Sciatic nerve (tissue), 2 donors: Measurements from ENCODE around the gene VSNL1. TPM values are rescaled to one million over a fixed set of nuclear protein-coding genes. Genes with fewer than 3 reads are reported as not detected.

Experiments used
- ATAC-seq: fragments of 200-7000 bp; cut with Tn5 transposase; one replicate; pipeline ENCODE4 v1.9.1; 2020; ENCODE audit warnings: mild to moderate bottlenecking, moderate library complexity
- DNase-seq: peaks from one replicate; pipeline ENCODE4 v3.0.0-alpha.2; 2020; ENCODE audit warnings: low spot score
- intact Hi-C: fragments of 100-400 bp; cut with DNase I; formaldehyde crosslinking; loops from one replicate; pipeline ENCODE4 v1.14.2; 2022
- total RNA-seq: library from RNA; stranded (reverse); fragmentation: NEBNext Ultra II Directional; extraction: Animal tissue kit (Norgen Biotek cat#: 25700); gene quantifications from one replicate; pipeline ENCODE4 v1.2.1, GENCODE V29; 2021
- donor health status: DM: no; HTN: no; CAD: no.
- donor health status: DM: no; HTN: no; CAD: no.

VSNL1 gene
- total RNA-seq, 1 donor from 2014 or later, result 0.67 TPM

DNA sequence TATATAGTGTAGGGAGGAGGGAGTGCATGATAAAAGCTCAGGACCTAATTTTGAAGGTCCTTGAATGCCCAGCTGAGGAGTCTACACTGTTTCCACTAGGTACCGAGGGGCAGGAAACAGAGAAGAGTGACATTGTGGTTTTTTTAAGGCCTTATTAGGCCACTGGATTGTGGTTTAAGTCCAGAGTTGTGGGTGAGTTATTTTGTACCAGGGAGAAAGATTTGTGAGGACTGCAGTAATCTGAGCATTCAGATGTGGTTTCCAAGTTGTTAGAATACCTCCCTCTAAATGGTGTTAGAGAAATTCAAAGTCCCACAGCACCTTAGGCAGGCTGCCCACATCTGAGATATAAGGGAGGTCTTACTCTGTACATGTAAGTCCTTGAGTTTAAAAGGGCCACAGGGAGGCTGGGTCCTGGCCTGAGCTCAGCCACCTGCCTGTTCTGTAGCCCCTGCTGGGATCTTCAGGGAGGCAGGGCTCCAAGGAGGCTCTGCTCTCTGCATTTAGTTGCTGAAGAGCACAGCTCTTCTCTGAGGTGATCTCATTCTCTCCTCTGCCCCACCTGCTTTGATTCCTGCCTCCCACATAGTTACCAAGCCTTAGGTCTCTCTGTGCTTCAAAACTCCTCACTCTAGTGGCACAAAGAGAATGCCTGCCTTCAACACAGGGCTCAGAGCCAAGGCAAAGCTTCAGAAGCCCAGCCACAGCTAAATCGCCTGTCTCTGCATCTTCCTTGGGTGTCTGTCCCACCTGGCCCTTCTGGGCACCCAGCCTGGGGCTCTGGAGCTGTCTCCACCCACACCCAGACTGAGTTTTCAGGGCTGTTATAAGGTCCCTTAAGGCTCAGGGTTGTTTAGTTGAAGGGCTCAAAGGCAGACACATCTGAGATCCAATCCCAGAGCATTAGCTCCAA, 88.1 kb downstream of the VSNL1 start:
- intact Hi-C loops, result no loop called here
- ATAC-seq (no peak), DNase-seq (no peak)

- DNase-seq, result no peak
- intact Hi-C loops, result no loop called here
- ATAC-seq, result no peak
These were observed 89.6 kb downstream of the VSNL1 start for GRCh38 chr2:17630089-17630488.

DNA sequence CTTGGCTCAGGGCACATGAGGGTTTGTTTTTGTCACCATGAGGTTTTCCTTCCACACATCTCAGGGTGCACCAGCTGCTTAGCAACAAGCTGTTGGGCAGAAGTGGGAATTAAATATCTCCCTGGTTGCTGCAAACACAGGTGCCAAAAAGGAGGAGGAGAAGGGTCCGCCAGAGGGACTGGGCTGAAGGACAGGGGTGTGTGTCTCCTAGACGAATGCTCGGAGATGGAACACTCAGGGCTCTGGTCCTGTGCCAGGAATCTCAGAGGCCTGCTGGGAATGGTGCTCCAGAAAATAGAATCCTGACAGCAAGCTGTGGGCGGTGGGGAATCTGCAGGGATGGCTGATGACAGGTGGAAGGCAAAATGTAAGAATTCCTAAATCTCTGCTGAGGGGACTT, 94.5 kb downstream of the VSNL1 start:
- no peak for ATAC-seq
- no peak for DNase-seq
- intact Hi-C loops, result no loop called here

DNA sequence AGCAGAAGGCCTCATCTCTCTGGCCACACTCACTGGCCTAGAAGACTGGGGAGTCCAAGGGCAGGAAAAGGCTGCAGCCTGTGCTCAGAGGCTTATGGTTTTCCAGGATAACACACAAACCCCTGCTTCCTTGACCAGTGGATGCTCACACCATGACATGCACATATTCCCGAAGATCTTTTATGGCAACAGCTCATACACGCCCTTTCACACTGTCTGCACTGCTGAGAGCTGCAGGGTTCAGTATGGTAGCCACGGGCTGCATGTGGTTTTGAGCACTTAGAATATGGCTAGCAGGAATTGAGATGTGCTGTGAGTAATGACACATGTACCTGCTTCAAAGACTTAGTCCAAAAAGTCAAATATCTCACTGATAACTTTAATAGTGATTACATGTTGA, 95.8 kb downstream of the VSNL1 start:
- intact Hi-C loops, result no loop called here
- DNase-seq, result no peak

GRCh38 chr2:17637131-17637906, 96.8 kb downstream of the VSNL1 start:
- DNase-seq (no peak), ATAC-seq (no peak)
- intact Hi-C loops, result no loop called here

More for the DNA sequence above, 95.8 kb downstream of the VSNL1 start:
- no peak for ATAC-seq

DNA sequence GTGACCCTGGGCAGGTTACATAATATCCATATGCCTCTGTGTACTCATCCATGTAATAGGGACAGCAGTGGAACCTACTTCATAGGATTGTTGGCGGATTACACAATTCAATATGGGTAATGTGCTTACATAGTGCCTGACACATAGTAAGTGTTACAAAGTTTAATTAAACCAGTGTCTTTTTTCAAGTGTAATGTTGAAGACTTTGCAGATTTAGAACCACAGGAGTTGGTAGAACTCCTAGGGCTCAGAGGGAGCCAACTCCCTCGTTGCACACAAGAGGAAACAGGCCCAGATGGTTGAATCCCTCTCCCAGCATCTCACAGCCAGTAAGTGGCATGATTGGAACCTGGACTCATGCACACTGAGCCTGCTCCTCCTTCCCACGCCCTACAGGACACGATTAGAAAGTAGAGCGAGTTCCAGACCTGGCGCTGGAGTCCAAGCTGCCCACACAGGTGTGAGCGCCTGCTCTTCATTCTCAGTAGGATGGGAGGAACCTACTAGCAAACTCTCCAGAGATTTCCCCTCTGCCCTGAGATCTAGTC, 97.8 kb downstream of the VSNL1 start:
- ATAC-seq, result no peak
- intact Hi-C loops, result no loop called here
- DNase-seq, result no peak

GRCh38 chr2:17640406-17640805, 99.9 kb downstream of the VSNL1 start:
- ATAC-seq (no peak), DNase-seq (no peak)
- intact Hi-C loops, result no loop called here

DNA sequence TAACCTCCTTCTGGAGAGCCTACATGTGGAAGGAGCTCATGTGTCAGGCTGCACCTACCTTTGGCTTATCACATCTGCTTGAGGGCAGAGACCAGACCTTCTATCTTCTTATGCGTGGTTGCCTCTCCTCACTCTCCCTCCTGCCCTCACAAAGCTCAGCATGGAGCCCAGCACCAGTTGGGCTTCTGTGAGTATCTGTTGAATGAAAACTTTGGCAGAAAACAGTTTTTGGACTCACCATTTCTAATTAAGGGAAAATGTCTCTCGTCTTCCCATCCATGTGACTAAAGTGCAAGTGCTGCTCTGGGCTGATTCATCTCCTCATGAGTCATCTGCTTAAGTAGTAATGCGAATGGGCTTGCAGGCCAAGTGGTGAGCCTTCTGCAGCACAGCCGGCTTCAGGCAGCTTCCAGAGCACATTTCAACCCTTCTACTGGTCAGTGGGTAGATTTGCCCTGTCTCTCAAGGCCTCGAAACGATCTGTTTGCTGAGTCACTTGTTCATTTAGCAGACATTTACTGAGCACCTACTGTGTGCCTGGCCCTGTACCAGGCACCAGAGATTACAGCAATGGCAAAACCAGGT, 102.6 kb downstream of the VSNL1 start:
- ATAC-seq (peak; percentile 85), DNase-seq (no peak)
- intact Hi-C loops, result no loop called here

DNA sequence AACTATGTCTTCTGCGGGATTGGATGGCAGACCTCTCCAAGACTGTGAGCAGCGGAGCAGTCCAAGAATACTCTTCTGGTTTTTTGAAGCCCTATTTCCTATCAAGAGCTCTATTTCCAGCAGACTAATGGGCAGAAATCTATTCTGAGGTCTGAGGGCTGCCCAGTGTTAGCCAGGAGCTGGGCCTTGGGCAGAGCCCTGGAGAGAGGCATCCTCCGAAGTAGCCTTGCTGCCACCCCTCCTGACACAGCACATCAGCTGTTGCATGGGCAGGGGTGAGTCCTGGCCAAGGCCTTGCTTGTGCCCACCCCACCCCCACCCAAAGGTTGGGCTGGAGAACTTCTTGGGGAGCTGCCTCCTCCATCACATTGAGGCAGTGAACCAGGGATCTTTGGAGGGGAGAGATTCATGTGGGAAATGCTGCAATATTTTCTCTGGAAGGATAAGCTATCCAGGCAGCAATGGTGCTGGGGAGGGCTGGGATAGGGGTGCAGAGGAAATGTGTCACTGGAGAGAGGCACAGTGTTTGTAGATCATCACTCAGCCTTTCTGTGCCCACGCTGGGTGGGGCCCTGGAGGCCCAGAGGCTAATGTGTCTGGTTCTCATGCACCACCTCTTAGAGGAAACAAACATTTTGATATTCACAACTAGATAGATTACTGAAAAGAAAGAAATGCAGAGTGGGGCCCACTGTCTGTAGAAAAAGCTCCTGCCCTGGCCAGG, 104.7 kb downstream of the VSNL1 start:
- intact Hi-C loops, result no loop called here
- no peak for ATAC-seq
- DNase-seq, result no peak

- intact Hi-C loops, result no loop called here
- DNase-seq (no peak), ATAC-seq (peak; percentile 66)
These were observed 105.6 kb downstream of the VSNL1 start for GRCh38 chr2:17646081-17646554.

- DNase-seq (no peak), ATAC-seq (no peak)
- intact Hi-C loops, result no loop called here
These were observed 106.6 kb downstream of the VSNL1 start for GRCh38 chr2:17646838-17647701.

DNA sequence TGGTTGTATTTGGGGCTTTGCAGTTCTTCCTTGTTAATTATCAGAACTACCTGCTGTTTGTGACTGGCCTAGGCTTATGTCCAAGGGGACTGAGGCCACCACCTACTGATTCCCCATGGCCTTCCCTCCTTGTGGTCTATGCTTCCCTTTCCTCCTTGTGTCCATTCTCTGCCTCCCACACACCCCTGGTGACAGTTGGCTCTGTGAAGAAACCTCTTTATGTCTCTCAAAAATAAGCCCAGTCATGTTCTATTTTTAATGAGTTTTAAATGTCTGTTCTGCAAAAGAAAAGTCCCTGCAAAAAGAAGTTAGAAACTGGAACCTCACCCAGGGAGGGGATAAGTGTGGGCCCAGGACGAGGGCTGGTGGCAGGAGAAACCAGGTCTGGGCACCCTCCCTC, 108.1 kb downstream of the VSNL1 start:
- ATAC-seq (no peak), DNase-seq (no peak)
- intact Hi-C loops, result no loop called here

GRCh38 chr2:17649026-17649425, 108.5 kb downstream of the VSNL1 start:
- DNase-seq (no peak), ATAC-seq (no peak)
- intact Hi-C loops, result no loop called here

DNA sequence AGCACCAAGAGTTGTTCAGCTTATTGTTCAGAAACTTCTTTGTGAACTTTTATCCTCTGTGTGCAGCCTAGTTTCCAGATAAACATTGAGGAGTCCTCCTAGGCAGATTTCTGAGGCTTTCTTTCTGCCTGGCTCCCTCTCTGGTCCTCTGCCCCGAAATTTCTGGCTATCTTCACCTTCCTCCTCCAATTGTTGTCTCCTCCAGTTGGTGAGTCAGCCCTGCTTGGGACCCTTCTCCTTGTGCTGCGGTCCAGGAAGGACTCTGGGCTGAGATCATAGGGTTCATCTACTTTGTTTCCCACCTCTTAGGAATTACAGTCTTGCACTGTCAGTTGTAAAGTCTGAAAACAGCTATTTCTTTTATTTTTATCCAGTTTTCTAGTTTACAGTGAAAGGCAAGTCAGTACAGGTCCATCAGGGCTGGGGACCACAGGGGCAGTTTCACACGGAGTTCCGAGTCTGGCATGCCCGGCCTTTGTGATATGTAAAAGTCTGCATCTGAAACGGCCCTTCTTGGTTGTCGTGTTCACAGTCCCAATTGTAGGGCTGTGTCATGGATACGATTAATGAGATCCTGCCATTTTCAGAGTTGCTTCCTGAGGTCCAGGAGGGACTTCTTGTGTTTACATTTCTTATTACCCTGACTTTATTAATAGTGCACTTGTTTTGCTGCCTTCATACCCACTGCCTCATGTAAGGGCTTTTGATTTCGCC, 112.3 kb downstream of the VSNL1 start:
- no peak for ATAC-seq
- no peak for DNase-seq
- intact Hi-C loops, result no loop called here

DNA sequence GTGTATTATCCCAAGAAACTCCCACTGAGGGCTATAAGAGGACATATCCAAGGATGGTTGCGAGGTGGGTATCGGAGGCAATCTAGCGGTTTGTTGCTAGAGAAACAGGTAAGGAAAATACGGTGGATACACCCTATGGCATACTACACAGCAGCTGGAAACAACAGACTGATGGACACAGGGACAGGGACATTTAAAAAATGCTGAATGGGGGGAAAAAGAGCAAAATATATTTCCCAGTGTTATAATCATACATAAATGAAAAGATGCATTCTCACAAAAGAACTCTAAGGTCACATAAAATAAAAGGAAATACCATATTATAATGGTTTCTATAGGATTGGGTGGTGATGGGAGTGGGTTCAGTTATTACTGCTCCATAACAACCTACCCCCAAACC, 117.3 kb downstream of the VSNL1 start:
- ATAC-seq, result no peak
- intact Hi-C loops, result no loop called here
- DNase-seq, result no peak

- DNase-seq (no peak), ATAC-seq (no peak)
- intact Hi-C loops, result no loop called here
These were observed 117.9 kb downstream of the VSNL1 start for GRCh38 chr2:17658251-17658843.

GRCh38 chr2:17660219-17660618, 119.7 kb downstream of the VSNL1 start:
- DNase-seq (no peak), ATAC-seq (no peak)
- intact Hi-C loops, result no loop called here
